SK-N-SH treated with all-trans-retinoic acid at 6 μM for 48 hours (cell line): ENCODE data around the gene PIGX.

Experiments used
- ATAC-seq: fragments of 200-7000 bp; cut with Tn5 transposase; 3 replicates; pipeline ENCODE4 v1.9.1; 2020; ENCODE audit warnings: mild to moderate bottlenecking, moderate library complexity
- ARNTL ChIP-seq: fragments of 450-650 bp; formaldehyde crosslinking; IDR thresholded peaks from 2 replicates; pipeline ENCODE4 v1.5.0; 2020; ENCODE audit warnings: low read depth, mild to moderate bottlenecking, moderate library complexity, borderline replicate concordance
- BACH2 ChIP-seq: fragments of 250-450 bp; sonication (Bioruptor Pico); IDR thresholded peaks from 2 replicates; pipeline ENCODE4 v1.9.0; 2021; ENCODE audit warnings: mild to moderate bottlenecking, borderline replicate concordance
- CREB5 ChIP-seq: fragments of 250-450 bp; sonication (Bioruptor Pico); IDR thresholded peaks from 2 replicates; pipeline ENCODE4 v1.5.1; 2020; ENCODE audit warnings: low read depth, mild to moderate bottlenecking, moderate library complexity
- CSDC2 ChIP-seq: fragments of 250-450 bp; sonication (Bioruptor Pico); IDR thresholded peaks from 2 replicates; pipeline ENCODE4 v1.5.0; 2020; ENCODE audit warnings: mild to moderate bottlenecking, moderate library complexity
- ESRRG ChIP-seq: fragments of 250-450 bp; sonication (Bioruptor Pico); IDR thresholded peaks from 2 replicates; pipeline ENCODE4 v1.6.1; 2021; ENCODE audit warnings: mild to moderate bottlenecking
- GLIS3 ChIP-seq: fragments of 250-450 bp; sonication (Bioruptor Pico); IDR thresholded peaks from 2 replicates; pipeline ENCODE4 v1.5.0; 2020; ENCODE audit warnings: mild to moderate bottlenecking, moderate library complexity
- ISL1 ChIP-seq: fragments of 250-450 bp; sonication (Bioruptor Pico); IDR thresholded peaks from 2 replicates; pipeline ENCODE4 v2.1.2; 2022; ENCODE audit warnings: mild to moderate bottlenecking, moderate library complexity
- OSR1 ChIP-seq: fragments of 250-450 bp; sonication (Bioruptor Pico); IDR thresholded peaks from 2 replicates; pipeline ENCODE4 v1.8.0; 2022; ENCODE audit warnings: moderate library complexity, mild to moderate bottlenecking, inconsistent platforms
- PATZ1 ChIP-seq: fragments of 250-450 bp; sonication (Bioruptor Pico); IDR thresholded peaks from 2 replicates; pipeline ENCODE4 v1.8.0; 2020; ENCODE audit warnings: mild to moderate bottlenecking, moderate library complexity, borderline replicate concordance
- POU6F1 ChIP-seq: fragments of 250-450 bp; sonication (Bioruptor Pico); IDR thresholded peaks from 2 replicates; pipeline ENCODE4 v1.8.0; 2021; ENCODE audit warnings: low read depth, mild to moderate bottlenecking, moderate library complexity, borderline replicate concordance
- RARB ChIP-seq: fragments of 250-450 bp; sonication (Bioruptor Pico); IDR thresholded peaks from 2 replicates; pipeline ENCODE4 v1.8.0; 2021; ENCODE audit warnings: mild to moderate bottlenecking, moderate library complexity
- SNAI2 ChIP-seq: fragments of 250-450 bp; sonication (Bioruptor Pico); IDR thresholded peaks from 2 replicates; pipeline ENCODE4 v1.5.0; 2020; ENCODE audit warnings: mild to moderate bottlenecking, moderate library complexity
- TCF4 ChIP-seq: fragments of 250-450 bp; sonication (Bioruptor Pico); IDR thresholded peaks from 2 replicates; pipeline ENCODE4 v1.8.0; 2021; ENCODE audit warnings: mild to moderate bottlenecking, moderate library complexity, borderline replicate concordance
- TOX ChIP-seq: fragments of 250-450 bp; sonication (Bioruptor Pico); IDR thresholded peaks from 2 replicates; pipeline ENCODE4 v1.8.0; 2021; ENCODE audit warnings: mild to moderate bottlenecking, moderate library complexity, borderline replicate concordance
- TSHZ2 ChIP-seq: fragments of 250-450 bp; sonication (Bioruptor Pico); IDR thresholded peaks from 2 replicates; pipeline ENCODE4 v1.5.0; 2020; ENCODE audit warnings: mild to moderate bottlenecking, moderate library complexity
- ZFP30 ChIP-seq: fragments of 450-650 bp; formaldehyde crosslinking; IDR thresholded peaks from 2 replicates; pipeline ENCODE4 v1.5.0; 2022; ENCODE audit warnings: mild to moderate bottlenecking, moderate library complexity
- ZNF565 ChIP-seq: fragments of 450-650 bp; formaldehyde crosslinking; conservative IDR thresholded peaks from 2 replicates; pipeline ENCODE4 v1.5.0; 2020; ENCODE audit warnings: low read depth, mild to moderate bottlenecking, moderate library complexity
- ZNF70 ChIP-seq: fragments of 450-650 bp; formaldehyde crosslinking; IDR thresholded peaks from 2 replicates; pipeline ENCODE4 v1.5.0; 2020; ENCODE audit warnings: mild to moderate bottlenecking, moderate library complexity
- ZNF8 ChIP-seq: fragments of 450-650 bp; formaldehyde crosslinking; IDR thresholded peaks from 2 replicates; pipeline ENCODE4 v1.5.0; 2020; ENCODE audit warnings: mild to moderate bottlenecking, moderate library complexity

PIGX gene

DNA sequence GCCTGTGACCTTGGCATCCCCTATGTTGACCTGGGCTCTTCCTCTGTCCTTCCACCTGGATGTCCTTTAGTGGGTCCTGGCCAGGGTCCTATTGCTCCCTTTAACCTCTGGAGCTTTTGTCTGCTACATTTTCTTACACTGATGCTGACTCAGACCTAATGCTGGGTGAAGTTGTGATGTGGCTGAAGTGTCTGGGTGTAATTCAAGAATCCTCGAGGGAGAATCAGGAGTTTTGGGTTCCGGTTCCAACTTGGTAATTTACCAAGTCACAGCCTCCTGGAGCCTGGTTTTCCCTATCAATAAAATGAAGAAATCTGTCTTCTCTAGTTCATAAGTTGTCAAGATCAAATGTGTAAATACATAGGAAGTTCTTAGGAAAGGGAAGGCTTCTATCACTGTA lies 25.7 kb upstream of the PIGX start:
- no peak for ATAC-seq
- TF ChIP-seq ISL1 = no peak
- TF ChIP-seq RARB (CRISPR knock-in tag) = no peak
- no peak for TF ChIP-seq ARNTL (CRISPR knock-in tag)
- no peak for TF ChIP-seq POU6F1
- TF ChIP-seq SNAI2 (CRISPR knock-in tag) = no peak
- TF ChIP-seq PATZ1 (CRISPR knock-in tag) = no peak
- no peak for TF ChIP-seq TOX (CRISPR knock-in tag)
- TF ChIP-seq OSR1 = no peak
- TF ChIP-seq ZNF8 (CRISPR knock-in tag) = no peak
- no peak for TF ChIP-seq ESRRG
- TF ChIP-seq ZNF565 = no peak
- TF ChIP-seq, all 23 proteins: peak for 0

GRCh38 chr3:196688349-196688748 lies 23.8 kb upstream of the PIGX start:
- ATAC-seq = no peak
- TF ChIP-seq CSDC2 (CRISPR knock-in tag) = no peak
- TF ChIP-seq ZNF565 = no peak
- TF ChIP-seq RARB (CRISPR knock-in tag) = no peak
- TF ChIP-seq ESRRG = no peak
- TF ChIP-seq TSHZ2 (CRISPR knock-in tag) = no peak
- TF ChIP-seq GLIS3 (CRISPR knock-in tag) = no peak

DNA sequence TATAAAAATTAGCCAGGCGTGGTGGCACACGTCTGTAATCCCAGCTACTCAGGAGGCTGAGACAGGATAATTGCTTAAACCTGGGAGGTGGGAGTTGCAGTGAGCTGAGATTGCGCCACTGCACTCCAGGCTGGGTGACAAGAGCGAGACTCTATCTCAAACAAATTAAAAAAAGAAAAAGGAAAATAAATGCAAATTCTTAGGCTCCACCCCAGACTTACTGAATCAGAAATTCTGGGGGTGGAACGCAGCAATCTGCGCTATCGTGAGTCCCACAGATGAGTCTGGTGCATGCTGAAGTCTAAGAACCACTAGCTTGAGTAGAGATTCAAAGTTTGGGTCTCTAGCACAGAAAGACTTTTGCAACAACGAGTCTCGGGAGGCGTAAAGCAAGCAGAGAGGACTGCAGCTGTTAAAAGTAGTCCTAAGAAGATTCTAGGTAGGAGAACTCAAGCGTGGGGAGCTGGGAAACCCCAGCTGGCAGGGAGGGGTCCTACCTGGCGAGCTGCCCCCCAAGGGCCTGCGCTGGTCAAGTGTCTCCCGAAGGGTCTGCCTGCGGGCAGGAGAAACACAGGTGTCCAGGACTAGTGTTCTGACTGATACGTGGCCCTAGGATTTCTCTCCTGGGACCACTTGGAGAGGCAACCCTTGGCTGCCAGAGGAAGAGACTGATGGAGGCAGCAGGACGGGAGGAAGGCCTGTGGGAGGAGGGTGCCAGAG lies 22.1 kb upstream of the PIGX start:
- no peak for ATAC-seq
- no peak for TF ChIP-seq PATZ1 (CRISPR knock-in tag)
- no peak for TF ChIP-seq ZNF70 (CRISPR knock-in tag)
- no peak for TF ChIP-seq ZNF565
- TF ChIP-seq CREB5 (CRISPR knock-in tag) = no peak
- no peak for TF ChIP-seq ARNTL (CRISPR knock-in tag)
- no peak for TF ChIP-seq TCF4 (CRISPR knock-in tag)
- TF ChIP-seq ZFP30 (CRISPR knock-in tag) = no peak
- no peak for TF ChIP-seq BACH2
- no peak for TF ChIP-seq TSHZ2 (CRISPR knock-in tag)
- no peak for TF ChIP-seq ZNF8 (CRISPR knock-in tag)
